T-helper 2 cell treated with Interferon-gamma antibody and Interleukin-4, amounts not matched to agents 5 μg/mL and 100 μg/mL, for 36 hours (primary cell): Measurements from ENCODE around the gene GFY.

Experiments used
- DNase-seq: peaks from one replicate; pipeline ENCODE4 v3.0.0; 2021; ENCODE audit warnings: low spot score
- H3K27ac Mint-ChIP-seq: one replicate; pipeline ENCODE4 v1.8.0; 2021; ENCODE audit warnings: mild to moderate bottlenecking, mixed read lengths
- H3K27me3 Mint-ChIP-seq: one replicate; pipeline ENCODE4 v1.8.0; 2021; ENCODE audit warnings: low read depth, mixed read lengths
- H3K36me3 Mint-ChIP-seq: one replicate; pipeline ENCODE4 v1.8.0; 2021; ENCODE audit warnings: low read depth, mixed read lengths
- H3K4me1 Mint-ChIP-seq: one replicate; pipeline ENCODE4 v1.8.0; 2021; ENCODE audit warnings: low read depth, mixed read lengths
- H3K4me3 Mint-ChIP-seq: one replicate; pipeline ENCODE4 v1.8.0; 2022; ENCODE audit warnings: mild to moderate bottlenecking, moderate library complexity, mixed read lengths
- H3K9me3 Mint-ChIP-seq: one replicate; pipeline ENCODE4 v1.8.0; 2021; ENCODE audit warnings: mixed read lengths

Gene GFY

GRCh38 chr19:49415102-49415809 is 9.9 kb upstream of the GFY start:
- Mint-ChIP-seq H3K9me3 (no peaks in the 10 kb centered on the region), H3K36me3 (peaks cover 1% of the 10 kb centered on the region), H3K27ac (no peak overlapping the region), H3K4me3 (no peak overlapping the region), H3K27me3 (peaks cover 32% of the 10 kb centered on the region), H3K4me1 (peaks cover 15% of the 10 kb centered on the region)
- DNase-seq, result no peak

- H3K27ac Mint-ChIP-seq, result peak overlapping the region; percentile 5
These were observed 9.4 kb upstream of the GFY start for GRCh38 chr19:49415810-49416200.

DNA sequence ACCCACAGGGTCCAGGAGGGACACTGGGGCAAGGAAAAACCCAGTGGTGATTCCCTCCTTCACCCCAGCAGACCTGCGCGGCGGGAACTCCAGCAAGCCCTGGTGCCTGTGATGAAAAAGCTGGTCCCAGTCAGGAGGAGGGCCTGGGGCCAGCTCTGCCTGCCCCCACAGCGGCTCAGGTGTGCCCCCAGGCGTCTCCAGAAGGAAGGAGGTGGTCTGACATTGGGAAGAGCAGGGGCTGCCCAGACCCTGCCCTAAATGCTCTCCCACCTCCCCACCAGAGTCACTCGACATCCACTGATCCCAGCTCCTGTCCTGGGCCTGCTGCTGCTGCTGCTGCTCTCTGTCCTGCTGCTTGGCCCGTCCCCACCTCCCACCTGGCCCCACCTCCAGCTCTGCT is 8.1 kb upstream of the GFY start:
- Mint-ChIP-seq H3K4me3 (no peak overlapping the region), H3K9me3 (no peaks in the 10 kb centered on the region), H3K27ac (no peak overlapping the region), H3K4me1 (peaks cover 9% of the 10 kb centered on the region), H3K36me3 (peaks cover 4% of the 10 kb centered on the region), H3K27me3 (peaks cover 49% of the 10 kb centered on the region)
- DNase-seq, result no peak

More at GRCh38 chr19:49415810-49416200, 9.4 kb upstream of the GFY start:
- H3K27me3 Mint-ChIP-seq, result peaks cover 38% of the 10 kb centered on the region
- peaks cover 1% of the 10 kb centered on the region for H3K36me3 Mint-ChIP-seq
- H3K9me3 Mint-ChIP-seq, result no peaks in the 10 kb centered on the region
- no peak overlapping the region for H3K4me3 Mint-ChIP-seq
- DNase-seq, result no peak
- peaks cover 15% of the 10 kb centered on the region for H3K4me1 Mint-ChIP-seq

- Mint-ChIP-seq H3K27ac (no peak overlapping the region), H3K9me3 (no peaks in the 10 kb centered on the region), H3K4me3 (no peak overlapping the region), H3K27me3 (peaks cover 55% of the 10 kb centered on the region), H3K36me3 (peaks cover 4% of the 10 kb centered on the region), H3K4me1 (peaks cover 14% of the 10 kb centered on the region)
- DNase-seq, result no peak
These were observed 6.7 kb upstream of the GFY start for GRCh38 chr19:49418511-49418910.

GRCh38 chr19:49419173-49419572 is 6.0 kb upstream of the GFY start:
- H3K27ac Mint-ChIP-seq, result no peak overlapping the region

DNA sequence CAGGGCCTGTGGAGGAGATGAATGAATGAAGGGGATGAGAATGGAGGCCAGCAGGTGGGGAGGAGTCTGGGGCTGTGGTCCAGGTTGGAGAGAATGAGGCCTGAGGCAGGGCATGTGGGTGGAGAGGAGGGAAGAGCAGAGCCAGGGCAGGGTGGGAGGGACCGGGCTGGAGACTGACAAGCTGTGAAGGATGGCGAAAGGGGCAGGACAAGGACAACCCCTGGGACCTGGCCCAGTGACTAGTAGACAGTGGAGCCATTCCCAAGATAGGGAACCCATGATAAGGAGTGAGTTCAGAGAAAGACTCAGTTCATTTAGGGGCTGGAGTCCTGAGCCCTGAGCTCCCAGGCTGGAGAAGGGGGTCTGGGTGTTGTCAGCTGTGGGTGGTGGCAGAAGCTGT is 5.0 kb upstream of the GFY start:
- H3K4me3 Mint-ChIP-seq, result peak overlapping the region; percentile 27
- H3K4me1 Mint-ChIP-seq, result peaks cover 26% of the 10 kb centered on the region
- no peak overlapping the region for H3K27ac Mint-ChIP-seq

More at GRCh38 chr19:49419173-49419572, 6.0 kb upstream of the GFY start:
- Mint-ChIP-seq H3K4me1 (peaks cover 21% of the 10 kb centered on the region), H3K27me3 (peaks cover 62% of the 10 kb centered on the region), H3K4me3 (no peak overlapping the region), H3K36me3 (peaks cover 4% of the 10 kb centered on the region), H3K9me3 (no peaks in the 10 kb centered on the region)
- DNase-seq, result no peak

GRCh38 chr19:49421039-49421877 is 3.9 kb upstream of the GFY start:
- Mint-ChIP-seq H3K27me3 (peaks cover 81% of the 10 kb centered on the region), H3K27ac (peak overlapping the region; percentile 46), H3K4me3 (peak overlapping the region; percentile 60), H3K36me3 (peaks cover 4% of the 10 kb centered on the region), H3K9me3 (no peaks in the 10 kb centered on the region), H3K4me1 (peaks cover 27% of the 10 kb centered on the region)
- DNase-seq, result peak; percentile 58

More for the DNA sequence above, 5.0 kb upstream of the GFY start:
- H3K27me3 Mint-ChIP-seq, result peaks cover 72% of the 10 kb centered on the region
- H3K36me3 Mint-ChIP-seq, result peaks cover 4% of the 10 kb centered on the region
- no peak for DNase-seq
- no peaks in the 10 kb centered on the region for H3K9me3 Mint-ChIP-seq

DNA sequence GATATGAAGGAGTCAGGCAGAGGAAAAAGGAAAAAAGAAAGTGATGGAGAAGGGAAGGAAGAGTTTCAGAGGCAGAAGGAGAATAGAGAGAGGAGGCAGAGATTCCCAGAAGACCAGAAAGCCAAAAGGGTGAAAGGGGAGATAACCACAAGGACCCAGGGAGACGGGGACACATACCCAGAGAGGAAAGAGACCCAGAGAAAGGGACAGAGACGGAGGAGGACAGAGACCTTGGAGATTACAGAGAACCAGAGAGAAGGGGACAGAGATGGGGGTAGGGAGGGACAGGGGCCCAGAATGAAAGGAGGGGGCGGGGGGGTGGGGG is 3.3 kb upstream of the GFY start:
- H3K27me3 Mint-ChIP-seq, result peaks cover 86% of the 10 kb centered on the region
- H3K4me3 Mint-ChIP-seq, result peak overlapping the region; percentile 60

GRCh38 chr19:49422407-49423070 is 2.6 kb upstream of the GFY start:
- no peaks in the 10 kb centered on the region for H3K9me3 Mint-ChIP-seq
- H3K36me3 Mint-ChIP-seq, result peaks cover 4% of the 10 kb centered on the region
- peak overlapping the region; percentile 8 for H3K27ac Mint-ChIP-seq
- peak; percentile 68 for DNase-seq
- peak overlapping the region; percentile 77 for H3K4me3 Mint-ChIP-seq
- peaks cover 92% of the 10 kb centered on the region for H3K27me3 Mint-ChIP-seq
- H3K4me1 Mint-ChIP-seq, result peaks cover 37% of the 10 kb centered on the region

More for the DNA sequence above, 3.3 kb upstream of the GFY start:
- DNase-seq, result no peak
- peaks cover 32% of the 10 kb centered on the region for H3K4me1 Mint-ChIP-seq
- peak overlapping the region; percentile 46 for H3K27ac Mint-ChIP-seq
- H3K9me3 Mint-ChIP-seq, result no peaks in the 10 kb centered on the region
- H3K36me3 Mint-ChIP-seq, result peaks cover 4% of the 10 kb centered on the region

GRCh38 chr19:49423071-49423984 is 1.9 kb upstream of the GFY start, which contains the start of gene PTH2:
Gene PTH2, minus strand, starts transcription at chr19:49423441. Its CDS starts 102 bp downstream, at chr19:49423339.
- no peak for DNase-seq
- peaks cover 4% of the 10 kb centered on the region for H3K36me3 Mint-ChIP-seq

GRCh38 chr19:49423985-49424303 is 1.2 kb upstream of the GFY start:
- Mint-ChIP-seq H3K27me3 (peaks cover 92% of the 10 kb centered on the region), H3K4me3 (peak overlapping the region; percentile 73), H3K36me3 (peaks cover 4% of the 10 kb centered on the region), H3K9me3 (no peaks in the 10 kb centered on the region), H3K4me1 (peaks cover 43% of the 10 kb centered on the region), H3K27ac (peak overlapping the region; percentile 5)
- DNase-seq, result no peak

More at GRCh38 chr19:49423071-49423984, 1.9 kb upstream of the GFY start, which contains the start of gene PTH2:
- peaks cover 91% of the 10 kb centered on the region for H3K27me3 Mint-ChIP-seq
- peak within 1 kb of the TSS; percentile 8 for H3K27ac Mint-ChIP-seq
- peak within 1 kb of the TSS; percentile 77 for H3K4me3 Mint-ChIP-seq
- H3K4me1 Mint-ChIP-seq, result peaks cover 41% of the 10 kb centered on the region
- no peaks in the 10 kb centered on the region for H3K9me3 Mint-ChIP-seq

DNA sequence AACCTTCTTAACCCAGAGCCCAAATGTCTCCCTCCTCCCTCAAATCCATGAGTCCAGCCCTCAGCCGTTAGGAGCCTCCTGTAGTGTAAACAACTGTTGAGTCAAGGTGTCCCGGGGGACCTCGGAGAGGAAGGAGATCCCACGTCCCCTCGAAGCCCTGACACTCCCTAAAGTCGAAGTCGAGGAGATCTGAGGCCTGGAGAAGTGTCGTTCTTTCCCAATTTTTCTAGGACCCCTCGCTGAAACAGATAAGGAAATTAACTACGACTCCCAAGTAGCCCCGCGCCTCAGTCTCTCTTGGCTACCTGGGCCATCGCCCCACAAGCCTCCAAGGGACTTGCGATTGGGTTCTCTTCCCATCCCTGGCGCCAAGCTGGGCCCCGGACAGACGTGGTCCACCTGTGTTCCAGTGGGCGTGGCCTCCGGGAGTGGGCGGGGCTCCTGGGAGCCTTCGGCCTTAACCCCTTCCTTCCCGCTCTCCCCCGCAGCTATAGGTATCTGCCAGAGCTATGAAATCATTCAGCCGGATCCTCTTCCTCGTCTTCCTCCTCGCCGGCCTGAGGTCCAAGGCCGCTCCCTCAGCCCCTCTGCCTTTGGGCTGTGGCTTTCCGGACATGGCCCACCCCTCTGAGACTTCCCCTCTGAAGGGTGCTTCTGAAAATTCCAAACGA is 869 bp downstream of the GFY start:
- DNase-seq, result no peak
- Mint-ChIP-seq H3K4me1 (peaks cover 46% of the 10 kb centered on the region), H3K9me3 (no peaks in the 10 kb centered on the region), H3K27ac (no peak overlapping the region), H3K4me3 (no peak overlapping the region), H3K36me3 (peaks cover 3% of the 10 kb centered on the region), H3K27me3 (peaks cover 88% of the 10 kb centered on the region)

- H3K27me3 Mint-ChIP-seq, result peaks cover 86% of the 10 kb centered on the region
- H3K27ac Mint-ChIP-seq, result no peak overlapping the region
- peaks cover 43% of the 10 kb centered on the region for H3K4me1 Mint-ChIP-seq
- no peak overlapping the region for H3K4me3 Mint-ChIP-seq
- no peaks in the 10 kb centered on the region for H3K36me3 Mint-ChIP-seq
- no peak for DNase-seq
- H3K9me3 Mint-ChIP-seq, result no peaks in the 10 kb centered on the region
These were observed 2.2 kb downstream of the GFY start for GRCh38 chr19:49427339-49427738.
